Gastrocnemius medialis (tissue), 4 donors: ENCODE measurements around the gene ADPRHL1. TPM values are rescaled to one million over a fixed set of nuclear protein-coding genes. Genes with fewer than 3 reads are reported as not detected.
"Not testable (repeated sequence)": the region's sequence is repeated elsewhere in the genome, so short reads cannot be mapped to it uniquely, and the experiment has no call there.

Source experiments
- ATAC-seq, 2 donors: fragments of 150-250 bp; one replicate each; pipeline ENCODE4 v1.9.1; 2016
- DNase-seq, 2 donors: peaks; one replicate each; pipeline ENCODE4 v3.0.0-alpha.2; 2019
- H3K27ac ChIP-seq, 4 donors: fragments of 200-600 bp; sonication (generic); 1 replicate in 1 of 4; 2 replicates in 3 of 4; pipeline ENCODE4 v1.5.1; 2016 to 2018; ENCODE audit warnings: mild to moderate bottlenecking in 2 of 4, moderate library complexity in 1 of 4
- H3K27me3 ChIP-seq, 3 donors: fragments of 200-600 bp; sonication (generic) in 2 of 3; 1 replicate in 1 of 3; 2 replicates in 2 of 3; pipeline versions ENCODE4 v1.5.1 to v1.6.0; 2016 to 2019; ENCODE audit warnings: mild to moderate bottlenecking in 1 of 3, moderate library complexity in 1 of 3
- H3K36me3 ChIP-seq, 2 donors: fragments of 200-600 bp; sonication (generic) in 1 of 2; one replicate each; pipeline ENCODE4 v1.5.1; 2017 to 2018
- H3K4me1 ChIP-seq, 2 donors: fragments of 200-600 bp; sonication (generic) in 1 of 2; one replicate each; pipeline ENCODE4 v1.5.1; 2016 to 2017; ENCODE audit warnings: mild to moderate bottlenecking in 2 of 2
- H3K4me3 ChIP-seq, 4 donors: fragments of 200-600 bp; sonication (generic) in 3 of 4; 1 replicate in 1 of 4; 2 replicates in 3 of 4; pipeline ENCODE4 v1.5.1; 2016 to 2019; ENCODE audit warnings: mild to moderate bottlenecking in 2 of 4
- H3K9me3 ChIP-seq, 3 donors: fragments of 200-600 bp; sonication (generic) in 2 of 3; 1 replicate in 1 of 3; 2 replicates in 2 of 3; pipeline ENCODE4 v1.5.1; 2016 to 2019
- POLR2A ChIP-seq, 2 donors: fragments of 450-650 bp; IDR thresholded peaks; one replicate each; pipeline ENCODE4 v1.6.1; 2017; ENCODE audit warnings: antibody characterized with exemption in 2 of 2, mild to moderate bottlenecking in 2 of 2, moderate library complexity in 2 of 2
- in situ Hi-C, 4 donors: fragments of 200-750 bp; cut with MboI; loops; one replicate each; pipeline versions ENCODE4 v1.15.0 to v1.8.0; 2017; ENCODE audit warnings: low sequenced_read_pairs in 4 of 4
- intact Hi-C: fragments of 100-400 bp; cut with DNase I; formaldehyde crosslinking; loops from one replicate; pipeline ENCODE4 v1.15.1; 2023; ENCODE audit warnings: low total_unique reads
- total RNA-seq, 4 donors: library from RNA; depleted of rRNA; stranded (reverse); fragments of >200 nt; gene quantifications; one replicate each; pipeline versions ENCODE4 v1.1.0 to v1.2.3, GENCODE V29; 2016
- TF ChIP-seq, protein P1 (sequence below), 5 experiments: fragments of 450-650 bp in 3 of 5; fragments of 200-600 bp in 2 of 5; sonication (generic) in 2 of 5; IDR thresholded peaks in 4 of 5; conservative IDR thresholded peaks in 1 of 5; 1 replicate in 4 of 5; 2 replicates in 1 of 5; pipeline ENCODE4 v1.5.1; 2016 to 2019; ENCODE audit warnings: antibody characterized with exemption in 5 of 5, mild to moderate bottlenecking in 3 of 5, moderate library complexity in 3 of 5

ADPRHL1 gene
- total RNA-seq, 4 donors from 2014 or later = 224 to 354 (median 295) TPM

DNA sequence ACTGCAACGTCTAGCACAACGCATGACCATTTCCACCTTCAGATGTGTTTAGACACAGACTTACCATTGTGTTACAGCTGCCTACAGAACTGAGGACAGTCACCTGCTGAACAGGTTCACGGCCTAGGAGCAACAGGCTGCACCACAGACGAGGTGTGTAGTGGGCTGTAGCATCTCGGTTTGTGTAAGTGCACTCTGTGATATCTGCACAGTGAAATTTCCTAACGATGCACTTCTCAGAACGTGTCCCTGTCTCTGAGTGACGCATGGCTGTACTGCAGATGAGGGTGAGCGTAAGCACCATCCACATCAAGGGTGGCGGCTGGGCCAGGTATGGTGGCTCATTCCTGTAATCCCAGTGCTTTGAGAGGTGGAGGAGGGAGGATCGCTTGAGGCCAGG is 22.0 kb upstream of the ADPRHL1 start:
- TF ChIP-seq, protein P1, sequence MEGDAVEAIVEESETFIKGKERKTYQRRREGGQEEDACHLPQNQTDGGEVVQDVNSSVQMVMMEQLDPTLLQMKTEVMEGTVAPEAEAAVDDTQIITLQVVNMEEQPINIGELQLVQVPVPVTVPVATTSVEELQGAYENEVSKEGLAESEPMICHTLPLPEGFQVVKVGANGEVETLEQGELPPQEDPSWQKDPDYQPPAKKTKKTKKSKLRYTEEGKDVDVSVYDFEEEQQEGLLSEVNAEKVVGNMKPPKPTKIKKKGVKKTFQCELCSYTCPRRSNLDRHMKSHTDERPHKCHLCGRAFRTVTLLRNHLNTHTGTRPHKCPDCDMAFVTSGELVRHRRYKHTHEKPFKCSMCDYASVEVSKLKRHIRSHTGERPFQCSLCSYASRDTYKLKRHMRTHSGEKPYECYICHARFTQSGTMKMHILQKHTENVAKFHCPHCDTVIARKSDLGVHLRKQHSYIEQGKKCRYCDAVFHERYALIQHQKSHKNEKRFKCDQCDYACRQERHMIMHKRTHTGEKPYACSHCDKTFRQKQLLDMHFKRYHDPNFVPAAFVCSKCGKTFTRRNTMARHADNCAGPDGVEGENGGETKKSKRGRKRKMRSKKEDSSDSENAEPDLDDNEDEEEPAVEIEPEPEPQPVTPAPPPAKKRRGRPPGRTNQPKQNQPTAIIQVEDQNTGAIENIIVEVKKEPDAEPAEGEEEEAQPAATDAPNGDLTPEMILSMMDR (IDR thresholded peaks at IDR 0.05 in 4 of 5, conservative IDR thresholded peaks at IDR 0.05 in 1 of 5) = no peak
- no peak for TF ChIP-seq POLR2A (IDR thresholded peaks at IDR 0.05)
- no peaks in the 10 kb centered on the region for H3K9me3 ChIP-seq
- no peak for ATAC-seq
- intact Hi-C loops (no loop called here), in situ Hi-C loops (no loop called here)
- H3K36me3 ChIP-seq = peaks cover 0 to 45% of the 10 kb centered on the region in 2 donors
- H3K4me1 ChIP-seq = no peaks in the 10 kb centered on the region
- H3K27me3 ChIP-seq = no peaks in the 10 kb centered on the region
- H3K27ac ChIP-seq = no peak overlapping the region
- H3K4me3 ChIP-seq = no peak overlapping the region
- no peak for DNase-seq

DNA sequence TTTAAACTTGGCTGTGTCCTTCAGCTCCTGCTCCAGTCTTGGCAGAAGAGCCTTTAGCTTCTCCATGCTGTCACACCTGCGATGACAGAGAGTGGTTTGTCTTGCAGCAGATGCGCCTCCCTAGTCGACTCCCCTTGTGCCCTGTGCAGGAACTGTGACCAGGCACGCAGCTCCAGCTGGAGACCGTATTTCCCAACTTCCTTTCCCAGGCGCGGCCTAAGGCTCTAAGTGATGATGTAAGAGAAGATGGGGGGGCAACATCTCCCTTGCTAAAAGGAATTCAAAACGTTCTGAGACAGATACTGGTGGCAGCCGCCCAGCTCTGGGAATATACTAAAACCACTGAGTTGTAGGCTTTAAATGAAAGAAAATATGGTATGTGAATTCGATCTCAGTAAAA is 20.9 kb upstream of the ADPRHL1 start:
- no peak for DNase-seq
- Histone ChIP-seq H3K36me3 (peaks cover 0 to 37% of the 10 kb centered on the region in 2 donors), H3K4me3 (no peak overlapping the region), H3K9me3 (no peaks in the 10 kb centered on the region), H3K4me1 (no peaks in the 10 kb centered on the region), H3K27me3 (no peaks in the 10 kb centered on the region), H3K27ac (peak overlapping the region in 1 of 4 donors; percentile 42)
- intact Hi-C loops = no loop called here
- no peak for TF ChIP-seq POLR2A (IDR thresholded peaks at IDR 0.05)
- TF ChIP-seq, protein P1 (IDR thresholded peaks at IDR 0.05 in 4 of 5, conservative IDR thresholded peaks at IDR 0.05 in 1 of 5) = no peak
- in situ Hi-C loops = no loop called here
- no peak for ATAC-seq

DNA sequence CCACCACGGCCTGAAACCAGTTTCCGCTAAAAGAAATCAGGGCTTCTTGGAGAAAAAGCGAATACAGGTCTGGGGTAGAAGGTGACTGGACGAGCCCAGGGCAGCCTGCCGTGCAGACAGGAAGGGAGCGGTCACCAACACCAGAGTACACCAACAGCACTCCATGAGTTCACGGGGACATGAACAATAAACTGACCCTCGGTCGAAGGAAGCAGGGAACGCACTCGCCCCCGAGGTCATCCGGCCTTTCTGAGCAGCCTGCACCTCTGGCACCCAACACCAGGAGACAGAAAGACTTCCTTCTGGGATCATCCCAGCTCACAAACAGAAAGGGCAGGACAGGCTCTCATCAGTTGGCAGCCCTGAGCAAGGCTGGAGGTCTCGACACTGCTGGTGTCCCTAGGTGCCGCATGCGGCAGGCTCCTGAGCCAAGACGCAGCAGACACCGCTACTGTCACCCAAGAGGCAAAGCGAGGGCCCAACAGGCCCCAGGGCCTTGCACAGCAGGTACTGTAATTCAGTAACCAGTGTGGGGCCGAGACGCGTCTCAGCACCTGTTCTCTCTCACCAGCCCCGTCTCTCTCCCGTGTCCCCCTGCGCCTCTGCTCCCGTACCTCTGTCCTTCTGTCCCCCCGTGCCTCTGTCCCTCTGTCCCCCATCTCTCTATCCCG is 19.2 kb upstream of the ADPRHL1 start:
- Histone ChIP-seq H3K4me1 (no peaks in the 10 kb centered on the region), H3K36me3 (peaks cover 0 to 33% of the 10 kb centered on the region in 2 donors), H3K9me3 (no peaks in the 10 kb centered on the region), H3K4me3 (peak overlapping the region in 2 of 4 donors; percentile 13 to 30), H3K27ac (peak overlapping the region; percentile 29 to 67 (median 62)), H3K27me3 (no peaks in the 10 kb centered on the region)
- in situ Hi-C loops (no loop called here), intact Hi-C loops (no loop called here)
- TF ChIP-seq POLR2A (IDR thresholded peaks at IDR 0.05) = no peak
- TF ChIP-seq, protein P1 (IDR thresholded peaks at IDR 0.05 in 4 of 5, conservative IDR thresholded peaks at IDR 0.05 in 1 of 5) = peak in 1 of 5 experiments; percentile 9
- DNase-seq = no peak
- ATAC-seq = peak in 1 of 2 donors; percentile 50

DNA sequence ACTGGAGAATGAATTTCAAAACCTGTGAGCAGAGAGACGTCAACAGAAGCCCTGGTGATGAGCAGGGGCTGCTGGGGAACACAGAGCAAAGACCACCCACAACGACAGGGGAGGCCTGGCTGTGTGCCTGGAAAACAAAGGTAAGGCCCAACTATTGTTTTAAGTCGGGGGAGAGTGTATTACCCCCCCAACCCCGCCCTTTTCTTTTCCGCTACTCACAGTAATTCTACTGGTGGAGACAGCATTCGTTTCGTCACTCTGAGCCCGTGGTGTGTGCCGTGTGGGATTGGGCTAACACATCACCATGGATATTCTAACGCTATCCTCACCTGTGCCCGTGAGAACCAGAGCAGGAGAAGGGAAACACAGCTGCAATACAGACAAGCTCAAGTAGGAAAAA is 18.6 kb upstream of the ADPRHL1 start:
- H3K27ac ChIP-seq = peak overlapping the region; percentile 41 to 67 (median 62)
- DNase-seq (no peak), ATAC-seq (no peak)
- intact Hi-C loops (no loop called here), in situ Hi-C loops (no loop called here)
- H3K4me1 ChIP-seq = no peaks in the 10 kb centered on the region
- H3K27me3 ChIP-seq = no peaks in the 10 kb centered on the region
- peak overlapping the region in 2 of 4 donors; percentile 13 to 30 for H3K4me3 ChIP-seq
- peaks cover 0 to 33% of the 10 kb centered on the region in 2 donors for H3K36me3 ChIP-seq
- TF ChIP-seq, protein P1 (IDR thresholded peaks at IDR 0.05 in 4 of 5, conservative IDR thresholded peaks at IDR 0.05 in 1 of 5) = no peak
- no peak for TF ChIP-seq POLR2A (IDR thresholded peaks at IDR 0.05)
- H3K9me3 ChIP-seq = no peaks in the 10 kb centered on the region

DNA sequence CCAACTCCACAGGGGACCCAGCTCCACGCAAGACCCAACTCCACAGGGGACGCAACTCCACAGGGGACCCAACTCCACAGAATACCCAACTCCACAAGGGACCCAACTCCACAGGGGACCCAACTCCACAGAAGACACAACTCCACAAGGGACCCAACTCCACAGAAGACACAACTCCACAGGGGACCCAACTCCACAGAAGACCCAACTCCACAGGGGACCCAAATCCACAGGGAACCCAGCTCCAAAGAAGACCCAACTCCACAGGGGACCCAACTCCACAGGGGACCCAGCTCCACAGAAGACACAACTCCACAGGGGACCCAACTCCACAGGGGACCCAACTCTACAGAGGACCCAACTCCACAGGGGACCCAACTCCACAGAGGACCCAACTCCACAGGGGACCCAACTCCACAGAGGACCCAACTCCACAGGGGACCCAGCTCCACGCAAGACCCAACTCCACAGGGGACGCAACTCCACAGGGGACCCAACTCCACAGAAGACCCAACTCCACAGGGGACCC is 17.4 kb upstream of the ADPRHL1 start:
- H3K9me3 ChIP-seq, ATAC-seq, H3K27ac ChIP-seq, H3K27me3 ChIP-seq, H3K4me1 ChIP-seq, DNase-seq, H3K4me3 ChIP-seq, intact Hi-C loops, in situ Hi-C loops: not testable (repeated sequence)
- peaks cover 0 to 33% of the 10 kb centered on the region in 2 donors for H3K36me3 ChIP-seq
